Measurements from ENCODE around the gene NOS1AP. TPM values are rescaled to one million over a fixed set of nuclear protein-coding genes. Genes with fewer than 3 reads are reported as not detected.
A peak's percentile ranks its signal among the peaks of the same experiment; 100 is the strongest.

Gene NOS1AP
- total RNA-seq, 3 donors from 2014 or later = 11.8 to 17.4 (median 14.3) TPM

DNA sequence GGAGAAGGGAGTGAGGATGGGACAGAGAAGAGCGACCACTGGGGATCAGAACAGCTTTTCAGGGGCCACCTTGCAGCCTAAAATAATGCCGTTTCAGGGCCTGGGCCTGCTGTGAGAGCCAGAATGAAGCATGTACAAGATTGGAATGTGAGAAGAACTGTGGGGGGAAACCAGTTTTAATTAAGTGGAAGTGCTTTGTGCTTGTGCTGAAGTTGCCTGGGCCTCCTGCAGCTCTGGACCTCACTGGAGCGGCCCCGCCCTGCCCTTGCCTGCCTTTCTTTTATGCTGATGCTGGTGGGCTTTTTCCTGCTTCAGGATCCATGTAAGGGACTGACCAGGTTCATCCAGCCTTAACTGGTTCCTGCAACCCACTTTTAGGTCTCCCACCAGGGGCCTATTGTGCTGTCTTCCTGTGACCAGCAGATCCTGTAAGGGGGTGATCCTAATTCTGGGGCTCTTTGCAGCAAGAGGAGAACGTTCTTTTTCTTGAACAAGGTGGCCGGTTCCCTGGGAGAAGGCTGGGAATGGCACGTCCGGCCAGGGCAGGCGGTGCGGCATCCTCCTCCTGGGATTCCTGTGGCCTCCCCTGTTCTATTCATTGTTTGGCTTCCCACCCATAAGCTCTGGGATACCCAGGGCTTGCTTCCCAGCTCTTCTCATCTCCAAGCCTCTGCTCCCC lies 315.2 kb downstream of the NOS1AP start:
- DNase-seq (peak in 1 of 3 donors; percentile 9), ATAC-seq (no peak)
- peaks cover 43% of the 10 kb centered on the region for H3K4me1 ChIP-seq (ENCODE audit: low read depth)
- intact Hi-C loops (cut with DNase I, micrococcal nuclease) = loop anchor here in 1 of 2 donors (10.0 kb wide), 1 partner anchor 100 kb away; no protein-coding TSS in a partner anchor
- H3K36me3 ChIP-seq (ENCODE audit: low read depth) = no peaks in the 10 kb centered on the region
- H3K4me3 ChIP-seq = no peak overlapping the region
- TF ChIP-seq, protein P1, sequence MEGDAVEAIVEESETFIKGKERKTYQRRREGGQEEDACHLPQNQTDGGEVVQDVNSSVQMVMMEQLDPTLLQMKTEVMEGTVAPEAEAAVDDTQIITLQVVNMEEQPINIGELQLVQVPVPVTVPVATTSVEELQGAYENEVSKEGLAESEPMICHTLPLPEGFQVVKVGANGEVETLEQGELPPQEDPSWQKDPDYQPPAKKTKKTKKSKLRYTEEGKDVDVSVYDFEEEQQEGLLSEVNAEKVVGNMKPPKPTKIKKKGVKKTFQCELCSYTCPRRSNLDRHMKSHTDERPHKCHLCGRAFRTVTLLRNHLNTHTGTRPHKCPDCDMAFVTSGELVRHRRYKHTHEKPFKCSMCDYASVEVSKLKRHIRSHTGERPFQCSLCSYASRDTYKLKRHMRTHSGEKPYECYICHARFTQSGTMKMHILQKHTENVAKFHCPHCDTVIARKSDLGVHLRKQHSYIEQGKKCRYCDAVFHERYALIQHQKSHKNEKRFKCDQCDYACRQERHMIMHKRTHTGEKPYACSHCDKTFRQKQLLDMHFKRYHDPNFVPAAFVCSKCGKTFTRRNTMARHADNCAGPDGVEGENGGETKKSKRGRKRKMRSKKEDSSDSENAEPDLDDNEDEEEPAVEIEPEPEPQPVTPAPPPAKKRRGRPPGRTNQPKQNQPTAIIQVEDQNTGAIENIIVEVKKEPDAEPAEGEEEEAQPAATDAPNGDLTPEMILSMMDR (IDR thresholded peaks at IDR 0.05) = no peak
- no peaks in the 10 kb centered on the region for H3K9me3 ChIP-seq

DNA sequence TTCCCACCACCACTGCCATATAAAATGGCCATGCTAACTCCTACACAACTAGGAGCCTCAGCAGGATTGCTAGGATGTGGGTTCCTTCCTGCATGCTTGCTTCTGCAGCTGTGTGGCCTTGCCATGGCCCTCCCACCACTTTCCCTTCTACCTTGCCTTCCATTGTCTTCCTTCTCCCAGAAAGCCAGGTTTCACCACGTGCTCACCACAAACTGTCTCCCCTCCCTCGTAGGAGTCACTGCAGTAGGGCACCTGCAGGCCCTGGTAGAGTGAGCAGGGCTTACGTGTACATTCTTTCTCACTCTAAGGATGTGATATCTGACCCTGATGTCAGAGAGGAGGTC lies 315.8 kb downstream of the NOS1AP start:
- H3K9me3 ChIP-seq = no peaks in the 10 kb centered on the region
- H3K4me1 ChIP-seq (ENCODE audit: low read depth) = peaks cover 43% of the 10 kb centered on the region
- TF ChIP-seq, protein P1 (IDR thresholded peaks at IDR 0.05) = no peak

DNA sequence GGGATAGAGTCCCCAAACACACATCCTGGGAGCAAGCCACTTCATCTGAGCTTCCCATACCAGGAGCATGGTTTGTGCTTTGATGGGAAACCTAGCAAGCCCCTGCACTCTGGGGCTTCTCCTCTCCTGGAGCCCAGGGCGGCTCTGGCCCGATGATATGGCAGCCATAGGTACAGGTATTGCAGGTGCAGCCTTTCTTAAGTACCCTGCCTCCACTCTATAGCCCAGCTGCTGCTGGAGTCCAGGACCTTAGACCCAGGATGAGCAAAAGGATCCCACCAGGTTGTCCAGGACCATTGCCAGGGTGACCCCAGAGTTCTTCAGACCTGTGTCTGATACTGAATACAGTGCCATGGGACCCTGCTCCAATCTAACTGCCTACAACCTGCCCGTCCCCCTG lies 316.2 kb downstream of the NOS1AP start:
- intact Hi-C loops (cut with DNase I, micrococcal nuclease) = loop anchor here in 1 of 2 donors (10.0 kb wide), 1 partner anchor 101 kb away; no protein-coding TSS in a partner anchor

More for the DNA sequence above, 315.8 kb downstream of the NOS1AP start:
- intact Hi-C loops (cut with DNase I, micrococcal nuclease) = loop anchor here in 1 of 2 donors (10.0 kb wide), 1 partner anchor 100 kb away; no protein-coding TSS in a partner anchor
- ATAC-seq = no peak
- no peaks in the 10 kb centered on the region for H3K36me3 ChIP-seq (ENCODE audit: low read depth)
- DNase-seq = no peak
- no peak overlapping the region for H3K4me3 ChIP-seq

DNA sequence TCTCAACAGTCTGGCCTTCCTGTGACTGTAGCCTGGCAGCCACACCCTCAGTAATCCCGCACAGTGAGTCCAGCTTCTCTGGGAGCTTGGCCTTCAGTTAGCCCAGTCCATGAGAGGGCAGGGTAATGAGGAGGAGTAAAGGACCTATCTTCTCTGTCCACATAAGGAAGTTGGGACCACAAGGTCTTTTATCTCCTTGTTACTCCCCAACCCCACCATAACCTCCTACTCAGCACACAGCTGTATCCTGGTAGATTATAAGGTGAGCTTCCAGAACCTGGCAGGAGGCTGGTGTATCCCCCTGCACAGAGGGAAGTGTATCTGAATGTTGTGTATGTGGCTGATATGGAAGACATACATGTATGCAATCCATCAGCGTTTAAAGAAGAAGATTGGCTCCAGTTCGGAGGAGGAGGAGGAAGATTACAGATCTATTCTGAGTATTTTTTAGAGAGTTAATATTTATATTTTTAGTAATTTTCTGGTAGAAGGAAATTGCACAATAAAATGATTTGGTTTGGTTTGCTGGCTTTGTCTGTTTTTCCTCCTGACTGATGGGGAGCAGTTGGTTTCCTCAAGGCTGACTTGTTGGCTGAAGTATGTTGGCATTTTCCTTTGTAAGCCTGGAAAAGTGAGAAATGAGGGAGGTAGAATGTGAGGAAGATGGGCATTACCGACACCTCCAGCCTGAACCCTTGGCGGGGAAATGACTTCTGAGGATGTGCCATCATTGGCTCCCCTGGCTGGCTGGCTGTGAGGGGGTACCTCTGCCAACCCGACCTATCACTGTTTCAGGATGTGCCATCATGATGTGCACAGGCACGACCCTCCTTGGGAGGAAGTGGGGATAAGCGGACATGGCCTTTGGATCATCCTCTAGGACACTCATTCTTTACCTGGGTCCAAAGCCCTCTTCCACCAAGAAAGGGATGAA lies 317.1 kb downstream of the NOS1AP start:
- ATAC-seq (peak; percentile 6), DNase-seq (no peak)
- no peak overlapping the region for H3K4me3 ChIP-seq
- no peaks in the 10 kb centered on the region for H3K9me3 ChIP-seq
- intact Hi-C loops (cut with DNase I, micrococcal nuclease) = loop anchor here in 1 of 2 donors (10.0 kb wide), 1 partner anchor 102 kb away; no protein-coding TSS in a partner anchor
- peaks cover 39% of the 10 kb centered on the region for H3K4me1 ChIP-seq (ENCODE audit: low read depth)
- no peaks in the 10 kb centered on the region for H3K36me3 ChIP-seq (ENCODE audit: low read depth)
- TF ChIP-seq, protein P1 (IDR thresholded peaks at IDR 0.05) = no peak

More for the DNA sequence above, 316.2 kb downstream of the NOS1AP start:
- no peaks in the 10 kb centered on the region for H3K9me3 ChIP-seq
- ATAC-seq (no peak), DNase-seq (no peak)
- TF ChIP-seq, protein P1 (IDR thresholded peaks at IDR 0.05) = no peak
- no peaks in the 10 kb centered on the region for H3K36me3 ChIP-seq (ENCODE audit: low read depth)
- H3K4me1 ChIP-seq (ENCODE audit: low read depth) = peaks cover 41% of the 10 kb centered on the region
- no peak overlapping the region for H3K4me3 ChIP-seq

DNA sequence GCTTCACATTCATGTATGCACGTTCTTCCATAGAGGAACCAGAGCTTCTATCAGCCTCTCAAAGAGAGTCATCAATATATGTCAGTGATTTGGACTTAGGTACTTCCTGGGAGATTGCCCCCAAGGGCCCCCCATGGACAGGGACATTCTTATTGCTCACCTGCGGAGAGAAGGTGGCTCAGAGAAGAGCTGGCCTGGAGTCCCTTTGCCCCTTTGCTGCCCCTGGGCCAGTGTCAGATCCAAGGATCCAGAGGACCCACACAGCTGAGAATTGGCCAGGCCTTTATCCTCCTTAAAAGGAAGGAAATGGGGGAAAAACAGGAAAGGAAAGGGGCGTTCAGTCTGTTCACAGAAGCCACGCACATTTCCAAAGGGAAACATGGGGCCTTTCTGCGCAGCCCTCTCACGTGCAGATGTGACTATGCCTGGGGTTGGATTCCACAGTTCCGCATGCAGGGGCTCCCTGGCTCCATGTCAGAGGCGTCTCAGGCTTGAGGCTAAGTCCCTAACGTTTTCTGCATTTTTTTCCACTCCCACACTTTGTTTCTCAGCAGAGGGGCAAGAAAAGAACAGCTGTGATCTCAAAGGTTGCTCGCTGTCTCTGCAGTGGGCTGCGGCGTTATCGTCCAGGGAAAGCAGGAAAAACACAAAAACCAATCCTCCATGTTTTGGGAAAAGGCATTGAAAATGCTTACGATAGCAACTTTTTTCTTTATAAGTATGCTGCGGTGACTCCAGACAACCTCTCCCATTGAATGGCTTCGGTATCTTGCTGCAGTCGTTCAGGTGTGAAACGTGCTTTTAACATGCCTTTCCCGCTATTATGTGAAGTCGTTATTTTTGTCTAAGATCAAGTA lies 318.0 kb downstream of the NOS1AP start:
- Histone ChIP-seq H3K4me1 (ENCODE audit: low read depth) (peaks cover 33% of the 10 kb centered on the region), H3K4me3 (no peak overlapping the region), H3K9me3 (no peaks in the 10 kb centered on the region), H3K36me3 (ENCODE audit: low read depth) (no peaks in the 10 kb centered on the region)
- no peak for ATAC-seq
- DNase-seq = no peak
- intact Hi-C loops (cut with DNase I, micrococcal nuclease) = loop anchor here in 1 of 2 donors (10.0 kb wide), 1 partner anchor 103 kb away; no protein-coding TSS in a partner anchor
- TF ChIP-seq, protein P1 (IDR thresholded peaks at IDR 0.05) = no peak

Measured in mucosa of descending colon (tissue), 3 donors.